Measurements from ENCODE around the gene GALNT11.

GALNT11 gene

GRCh38 chr7:152133804-152134203 lies 108.3 kb downstream of the GALNT11 start:
- H3K9me3 ChIP-seq (ENCODE audit: insufficient read depth, low read depth, low read length), result peaks cover 2% of the 10 kb centered on the region
- H2AK5ac ChIP-seq (ENCODE audit: low read length), result no peak overlapping the region
- no peak overlapping the region for H3K27ac ChIP-seq (ENCODE audit: low read depth, low read length)
- no peak overlapping the region for H4K91ac ChIP-seq (ENCODE audit: low read depth, low read length)
- H3K4me1 ChIP-seq (ENCODE audit: control insufficient read depth in 1 of 2, insufficient read depth in 2 of 2, low read length in 2 of 2), result peaks cover 13 to 15% of the 10 kb centered on the region in 2 experiments
- H3K14ac ChIP-seq (ENCODE audit: low read length), result no peak overlapping the region
- no peak overlapping the region for H3K9ac ChIP-seq (ENCODE audit: low read length)
- no CpG with 5 or more reads among the region's 13 CpGs for WGBS (ENCODE audit: extremely low coverage, insufficient coverage, insufficient read length)
- no peak overlapping the region for H3K23ac ChIP-seq (ENCODE audit: low read length)
- peak overlapping the region; percentile 2 for H3K18ac ChIP-seq (ENCODE audit: low read length)
- no peak overlapping the region for H3K4me2 ChIP-seq (ENCODE audit: low read length)
- no peaks in the 10 kb centered on the region for H3K27me3 ChIP-seq (ENCODE audit: insufficient read depth, low read length)
- H4K12ac ChIP-seq (ENCODE audit: low read depth, low read length), result no peak overlapping the region
- H3K4ac ChIP-seq (ENCODE audit: low read depth, low read length), result no peak overlapping the region
- no peak overlapping the region for H4K8ac ChIP-seq (ENCODE audit: low read depth, low read length)
- no peaks in the 10 kb centered on the region for H3K79me2 ChIP-seq (ENCODE audit: control insufficient read depth, insufficient read depth, low read length, poor library complexity)
- H2BK5ac ChIP-seq (ENCODE audit: low read depth, low read length, poor library complexity), result no peak overlapping the region
- peaks cover 5% of the 10 kb centered on the region for H3K79me1 ChIP-seq (ENCODE audit: low read length)
- H3K4me3 ChIP-seq (ENCODE audit: low read depth, low read length), result no peak overlapping the region
- H3K36me3 ChIP-seq (ENCODE audit: control insufficient read depth in 1 of 2, insufficient read depth in 2 of 2, low read length in 2 of 2), result peaks cover 41 to 52% of the 10 kb centered on the region in 2 experiments
- no peak overlapping the region for H2BK120ac ChIP-seq (ENCODE audit: insufficient read depth, low read length, poor library complexity)
- DNase-seq, result no peak
- no peak overlapping the region for H2AFZ ChIP-seq (ENCODE audit: insufficient read depth, low read length, poor library complexity)
- no peak overlapping the region for H2BK12ac ChIP-seq (ENCODE audit: low read length)

GRCh38 chr7:152136686-152137085 lies 111.2 kb downstream of the GALNT11 start:
- Histone ChIP-seq H4K12ac (ENCODE audit: low read depth, low read length) (no peak overlapping the region), H4K8ac (ENCODE audit: low read depth, low read length) (no peak overlapping the region), H2BK12ac (ENCODE audit: low read length) (no peak overlapping the region), H2BK5ac (ENCODE audit: low read depth, low read length, poor library complexity) (peak overlapping the region; percentile 50), H2BK120ac (ENCODE audit: insufficient read depth, low read length, poor library complexity) (peak overlapping the region; percentile 19), H3K79me1 (ENCODE audit: low read length) (peaks cover 5% of the 10 kb centered on the region), H3K79me2 (ENCODE audit: control insufficient read depth, insufficient read depth, low read length, poor library complexity) (no peaks in the 10 kb centered on the region), H2AFZ (ENCODE audit: insufficient read depth, low read length, poor library complexity) (no peak overlapping the region), H4K91ac (ENCODE audit: low read depth, low read length) (no peak overlapping the region), H3K4me2 (ENCODE audit: low read length) (peak overlapping the region; percentile 45), H3K18ac (ENCODE audit: low read length) (no peak overlapping the region), H3K9ac (ENCODE audit: low read length) (no peak overlapping the region), H3K4ac (ENCODE audit: low read depth, low read length) (no peak overlapping the region), H3K23ac (ENCODE audit: low read length) (no peak overlapping the region), H3K4me3 (ENCODE audit: low read depth, low read length) (no peak overlapping the region), H3K27ac (ENCODE audit: low read depth, low read length) (peak overlapping the region; percentile 96), H3K4me1 (ENCODE audit: control insufficient read depth in 1 of 2, insufficient read depth in 2 of 2, low read length in 2 of 2) (peaks cover 13 to 15% of the 10 kb centered on the region in 2 experiments), H3K36me3 (ENCODE audit: control insufficient read depth in 1 of 2, insufficient read depth in 2 of 2, low read length in 2 of 2) (peaks cover 33 to 46% of the 10 kb centered on the region in 2 experiments), H3K9me3 (ENCODE audit: insufficient read depth, low read depth, low read length) (peaks cover 4% of the 10 kb centered on the region), H2AK5ac (ENCODE audit: low read length) (no peak overlapping the region), H3K14ac (ENCODE audit: low read length) (no peak overlapping the region), H3K27me3 (ENCODE audit: insufficient read depth, low read length) (no peaks in the 10 kb centered on the region)
- DNase-seq, result peak; percentile 28 to 43
- WGBS (ENCODE audit: extremely low coverage, insufficient coverage, insufficient read length), result no CpG with 5 or more reads among the region's 9 CpGs

- Histone ChIP-seq H2AFZ (ENCODE audit: insufficient read depth, low read length, poor library complexity) (no peak overlapping the region), H3K14ac (ENCODE audit: low read length) (no peak overlapping the region), H3K4me2 (ENCODE audit: low read length) (no peak overlapping the region), H3K9me3 (ENCODE audit: insufficient read depth, low read depth, low read length) (peaks cover 4% of the 10 kb centered on the region), H3K18ac (ENCODE audit: low read length) (no peak overlapping the region), H3K79me1 (ENCODE audit: low read length) (peaks cover 5% of the 10 kb centered on the region), H3K4ac (ENCODE audit: low read depth, low read length) (no peak overlapping the region), H2BK5ac (ENCODE audit: low read depth, low read length, poor library complexity) (no peak overlapping the region), H2AK5ac (ENCODE audit: low read length) (no peak overlapping the region), H2BK12ac (ENCODE audit: low read length) (no peak overlapping the region), H2BK120ac (ENCODE audit: insufficient read depth, low read length, poor library complexity) (no peak overlapping the region), H4K8ac (ENCODE audit: low read depth, low read length) (no peak overlapping the region), H3K9ac (ENCODE audit: low read length) (no peak overlapping the region), H3K4me1 (ENCODE audit: control insufficient read depth in 1 of 2, insufficient read depth in 2 of 2, low read length in 2 of 2) (peaks cover 13 to 15% of the 10 kb centered on the region in 2 experiments), H4K91ac (ENCODE audit: low read depth, low read length) (no peak overlapping the region), H3K23ac (ENCODE audit: low read length) (no peak overlapping the region), H3K27me3 (ENCODE audit: insufficient read depth, low read length) (no peaks in the 10 kb centered on the region), H3K36me3 (ENCODE audit: control insufficient read depth in 1 of 2, insufficient read depth in 2 of 2, low read length in 2 of 2) (peaks cover 26 to 39% of the 10 kb centered on the region in 2 experiments), H3K4me3 (ENCODE audit: low read depth, low read length) (no peak overlapping the region), H3K27ac (ENCODE audit: low read depth, low read length) (peak overlapping the region; percentile 82), H4K12ac (ENCODE audit: low read depth, low read length) (no peak overlapping the region), H3K79me2 (ENCODE audit: control insufficient read depth, insufficient read depth, low read length, poor library complexity) (no peaks in the 10 kb centered on the region)
- WGBS (ENCODE audit: extremely low coverage, insufficient coverage, insufficient read length), result no CpG with 5 or more reads among the region's 7 CpGs
- DNase-seq, result no peak
Observed at GRCh38 chr7:152137476-152138025, 112.1 kb downstream of the GALNT11 start.

GRCh38 chr7:152140067-152140466 lies 114.6 kb downstream of the GALNT11 start:
- Histone ChIP-seq H3K79me2 (ENCODE audit: control insufficient read depth, insufficient read depth, low read length, poor library complexity) (no peaks in the 10 kb centered on the region), H3K4me1 (ENCODE audit: control insufficient read depth in 1 of 2, insufficient read depth in 2 of 2, low read length in 2 of 2) (peaks cover 23 to 24% of the 10 kb centered on the region in 2 experiments), H3K4me2 (ENCODE audit: low read length) (no peak overlapping the region), H3K27ac (ENCODE audit: low read depth, low read length) (no peak overlapping the region), H3K36me3 (ENCODE audit: control insufficient read depth in 1 of 2, insufficient read depth in 2 of 2, low read length in 2 of 2) (peaks cover 18 to 34% of the 10 kb centered on the region in 2 experiments), H3K14ac (ENCODE audit: low read length) (no peak overlapping the region), H3K79me1 (ENCODE audit: low read length) (peaks cover 5% of the 10 kb centered on the region), H2AK5ac (ENCODE audit: low read length) (no peak overlapping the region), H3K4me3 (ENCODE audit: low read depth, low read length) (no peak overlapping the region), H2BK120ac (ENCODE audit: insufficient read depth, low read length, poor library complexity) (no peak overlapping the region), H3K23ac (ENCODE audit: low read length) (no peak overlapping the region), H3K18ac (ENCODE audit: low read length) (no peak overlapping the region), H2AFZ (ENCODE audit: insufficient read depth, low read length, poor library complexity) (no peak overlapping the region), H3K27me3 (ENCODE audit: insufficient read depth, low read length) (no peaks in the 10 kb centered on the region), H2BK5ac (ENCODE audit: low read depth, low read length, poor library complexity) (no peak overlapping the region), H3K9ac (ENCODE audit: low read length) (no peak overlapping the region), H2BK12ac (ENCODE audit: low read length) (no peak overlapping the region), H4K91ac (ENCODE audit: low read depth, low read length) (no peak overlapping the region), H3K9me3 (ENCODE audit: insufficient read depth, low read depth, low read length) (peaks cover 4% of the 10 kb centered on the region), H4K8ac (ENCODE audit: low read depth, low read length) (no peak overlapping the region), H3K4ac (ENCODE audit: low read depth, low read length) (no peak overlapping the region), H4K12ac (ENCODE audit: low read depth, low read length) (no peak overlapping the region)
- WGBS (ENCODE audit: extremely low coverage, insufficient coverage, insufficient read length), result no CpG with 5 or more reads among the region's 4 CpGs
- DNase-seq, result no peak
